Measurements from ENCODE around the gene RGS16.

RGS16 gene

DNA sequence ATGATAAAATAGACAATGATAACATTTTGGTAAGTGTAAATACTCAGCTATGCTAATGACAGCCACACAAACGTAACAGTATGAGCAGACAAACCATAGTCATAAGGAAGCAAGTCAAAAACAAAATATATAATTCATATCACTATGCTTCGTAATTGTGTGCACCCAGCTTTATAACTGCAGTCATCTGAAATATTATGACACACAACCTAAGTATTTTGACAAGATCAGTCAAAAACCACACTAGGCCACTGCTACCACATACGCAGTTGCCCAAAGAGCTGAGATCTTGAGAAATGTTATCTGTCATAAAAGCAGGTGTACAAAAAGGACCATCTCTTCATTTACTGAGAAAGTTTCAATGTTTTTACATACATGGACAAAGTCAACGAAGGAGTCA is 41.1 kb downstream of the RGS16 start:
- DNase-seq (ENCODE audit: low read depth in 1 of 2, low spot score in 1 of 2), result no peak

DNA sequence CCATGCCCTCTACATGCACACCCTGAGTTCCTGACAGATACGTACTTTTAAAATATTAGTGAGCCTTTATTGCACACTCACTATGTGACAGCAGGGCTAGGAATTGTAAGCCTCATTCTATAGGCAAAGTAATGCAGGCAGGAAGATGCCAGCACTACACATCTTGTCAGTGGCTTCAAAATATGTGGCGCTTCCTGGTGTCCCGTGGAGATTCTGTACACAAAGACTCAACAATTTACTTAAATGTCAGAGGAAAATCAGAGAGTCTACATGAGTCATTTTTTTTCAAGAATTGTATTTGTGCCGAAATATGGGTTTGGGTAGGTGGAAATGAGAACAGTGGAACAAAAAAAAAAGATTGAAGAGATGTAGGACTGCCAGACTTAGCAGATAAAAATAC is 42.7 kb downstream of the RGS16 start:
- Histone ChIP-seq H3K27me3 (ENCODE audit: insufficient read depth, poor library complexity, severe bottlenecking) (no peaks in the 10 kb centered on the region), H3K4me3 (replicated peaks; ENCODE audit: insufficient read depth, low read length) (no peak overlapping the region), H3K27ac (replicated peaks) (no peak overlapping the region)
- no peak for DNase-seq (ENCODE audit: low read depth in 1 of 2, low spot score in 1 of 2)
- TF ChIP-seq GABPA (IDR thresholded peaks at IDR 0.05; ENCODE audit: low read depth) (no peak), SPI1 (IDR thresholded peaks at IDR 0.05; ENCODE audit: borderline replicate concordance, low read depth) (no peak), POLR2AphosphoS5 (IDR thresholded peaks at IDR 0.05; ENCODE audit: low read depth) (no peak), REST (IDR thresholded peaks at IDR 0.05; ENCODE audit: insufficient replicate concordance, low read depth) (no peak)
- TF ChIP-seq, protein P1, sequence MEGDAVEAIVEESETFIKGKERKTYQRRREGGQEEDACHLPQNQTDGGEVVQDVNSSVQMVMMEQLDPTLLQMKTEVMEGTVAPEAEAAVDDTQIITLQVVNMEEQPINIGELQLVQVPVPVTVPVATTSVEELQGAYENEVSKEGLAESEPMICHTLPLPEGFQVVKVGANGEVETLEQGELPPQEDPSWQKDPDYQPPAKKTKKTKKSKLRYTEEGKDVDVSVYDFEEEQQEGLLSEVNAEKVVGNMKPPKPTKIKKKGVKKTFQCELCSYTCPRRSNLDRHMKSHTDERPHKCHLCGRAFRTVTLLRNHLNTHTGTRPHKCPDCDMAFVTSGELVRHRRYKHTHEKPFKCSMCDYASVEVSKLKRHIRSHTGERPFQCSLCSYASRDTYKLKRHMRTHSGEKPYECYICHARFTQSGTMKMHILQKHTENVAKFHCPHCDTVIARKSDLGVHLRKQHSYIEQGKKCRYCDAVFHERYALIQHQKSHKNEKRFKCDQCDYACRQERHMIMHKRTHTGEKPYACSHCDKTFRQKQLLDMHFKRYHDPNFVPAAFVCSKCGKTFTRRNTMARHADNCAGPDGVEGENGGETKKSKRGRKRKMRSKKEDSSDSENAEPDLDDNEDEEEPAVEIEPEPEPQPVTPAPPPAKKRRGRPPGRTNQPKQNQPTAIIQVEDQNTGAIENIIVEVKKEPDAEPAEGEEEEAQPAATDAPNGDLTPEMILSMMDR (IDR thresholded peaks at IDR 0.05; ENCODE audit: insufficient read depth, low read length), result no peak

More for the DNA sequence above, 41.1 kb downstream of the RGS16 start:
- Histone ChIP-seq H3K27me3 (ENCODE audit: insufficient read depth, poor library complexity, severe bottlenecking) (no peaks in the 10 kb centered on the region), H3K27ac (replicated peaks) (no peak overlapping the region), H3K4me3 (replicated peaks; ENCODE audit: insufficient read depth, low read length) (no peak overlapping the region)
- TF ChIP-seq REST (IDR thresholded peaks at IDR 0.05; ENCODE audit: insufficient replicate concordance, low read depth), result no peak

DNA sequence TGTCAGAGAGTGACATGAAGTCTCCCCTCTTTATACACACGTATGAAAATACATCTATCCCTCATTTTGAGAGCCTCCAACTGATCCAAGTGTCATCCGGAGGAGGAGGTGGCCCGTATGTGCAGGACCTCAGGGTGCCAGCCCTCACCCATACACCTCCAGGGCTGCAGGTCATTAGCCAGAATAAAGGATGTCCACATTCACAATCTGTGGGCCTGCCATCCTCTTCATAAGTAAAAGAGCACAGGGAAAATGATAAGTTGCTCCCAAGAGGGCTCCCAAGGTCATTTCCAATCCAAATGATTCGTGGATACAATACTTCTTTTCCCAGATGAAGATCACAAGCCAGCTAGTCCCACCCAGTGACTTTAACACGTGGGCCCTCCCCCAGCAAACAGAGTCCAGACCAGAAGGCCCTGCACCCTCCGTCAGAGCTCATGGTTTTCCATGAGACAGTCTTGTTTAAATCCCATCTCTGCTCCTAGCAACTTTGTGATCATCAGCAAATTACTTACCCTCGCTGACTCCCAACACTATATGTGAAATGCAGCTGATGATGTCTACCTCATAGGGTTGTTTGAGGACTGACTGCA is 43.7 kb downstream of the RGS16 start:
- H3K27me3 ChIP-seq (ENCODE audit: insufficient read depth, poor library complexity, severe bottlenecking), result no peaks in the 10 kb centered on the region
- no peak overlapping the region for H3K4me3 ChIP-seq (replicated peaks; ENCODE audit: insufficient read depth, low read length)
- TF ChIP-seq REST (IDR thresholded peaks at IDR 0.05; ENCODE audit: insufficient replicate concordance, low read depth), result no peak
- TF ChIP-seq SPI1 (IDR thresholded peaks at IDR 0.05; ENCODE audit: borderline replicate concordance, low read depth), result no peak
- TF ChIP-seq, protein P1 (IDR thresholded peaks at IDR 0.05; ENCODE audit: insufficient read depth, low read length), result no peak
- TF ChIP-seq POLR2AphosphoS5 (IDR thresholded peaks at IDR 0.05; ENCODE audit: low read depth), result no peak
- TF ChIP-seq GABPA (IDR thresholded peaks at IDR 0.05; ENCODE audit: low read depth), result no peak
- H3K27ac ChIP-seq (replicated peaks), result no peak overlapping the region
- no peak for DNase-seq (ENCODE audit: low read depth in 1 of 2, low spot score in 1 of 2)
